GM18868 (cell line): ENCODE measurements around the gene TTC31.
"Not testable (repeated sequence)": the region's sequence is repeated elsewhere in the genome, so short reads cannot be mapped to it uniquely, and the experiment has no call there.

Experiments
- ATAC-seq: cut with Tn5 transposase; IDR thresholded peaks from one replicate; pipeline ENCODE4 v1.9.1; 2021; ENCODE audit warnings: mild to moderate bottlenecking, moderate library complexity; ENCODE audit not compliant: unreplicated experiment

TTC31 gene

DNA sequence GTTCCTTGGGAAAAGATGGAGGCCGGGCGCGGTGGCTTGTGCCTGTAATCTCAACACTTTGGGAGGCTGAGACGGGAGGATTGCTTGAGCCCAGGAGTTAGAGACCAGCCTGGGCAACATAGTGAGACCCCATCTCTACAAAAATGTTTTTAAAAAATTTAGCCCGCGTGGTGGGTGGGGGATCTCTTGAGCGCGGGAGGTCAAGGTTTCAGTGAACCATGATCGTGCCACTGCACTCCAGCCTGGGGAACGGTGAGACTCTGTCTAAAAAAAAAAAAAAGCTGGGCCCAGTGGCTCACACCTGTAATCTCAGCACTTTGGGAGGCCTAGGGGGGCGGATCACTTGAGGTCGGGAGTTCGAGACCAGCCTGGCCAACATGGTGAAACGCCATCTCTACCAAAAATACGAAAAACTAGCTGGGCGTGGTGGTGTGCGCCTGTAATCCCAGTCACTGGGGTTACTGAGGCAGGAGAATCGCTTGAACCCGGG lies 839 bp downstream of the TTC31 start:
- ATAC-seq = not testable (repeated sequence)

DNA sequence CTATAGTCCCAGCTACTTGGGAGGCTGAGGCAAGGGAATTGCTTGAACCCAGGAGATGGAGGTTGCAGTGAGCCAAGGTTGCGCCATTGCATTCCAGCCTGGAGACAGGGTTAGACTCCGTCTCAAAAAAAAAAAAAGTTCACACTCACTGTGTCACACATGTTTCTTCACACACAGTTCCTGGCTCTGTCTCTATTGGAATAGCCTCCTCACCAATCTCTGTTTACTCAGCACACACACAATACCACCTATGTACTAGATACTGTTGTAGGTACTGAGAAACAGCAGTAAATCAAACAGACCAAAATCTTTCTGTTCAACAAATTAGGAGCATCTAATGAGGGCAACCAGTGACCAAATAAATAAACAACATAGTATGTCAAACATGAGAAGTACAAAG lies 3.3 kb downstream of the TTC31 start:
- ATAC-seq = no peak

- no peak for ATAC-seq
Measured at GRCh38 chr2:74488643-74489481, 6.0 kb downstream of the TTC31 start.

- no peak for ATAC-seq
Measured at GRCh38 chr2:74489906-74490305, 7.0 kb downstream of the TTC31 start.

GRCh38 chr2:74491648-74492544 lies 9.0 kb downstream of the TTC31 start:
- no peak for ATAC-seq

DNA sequence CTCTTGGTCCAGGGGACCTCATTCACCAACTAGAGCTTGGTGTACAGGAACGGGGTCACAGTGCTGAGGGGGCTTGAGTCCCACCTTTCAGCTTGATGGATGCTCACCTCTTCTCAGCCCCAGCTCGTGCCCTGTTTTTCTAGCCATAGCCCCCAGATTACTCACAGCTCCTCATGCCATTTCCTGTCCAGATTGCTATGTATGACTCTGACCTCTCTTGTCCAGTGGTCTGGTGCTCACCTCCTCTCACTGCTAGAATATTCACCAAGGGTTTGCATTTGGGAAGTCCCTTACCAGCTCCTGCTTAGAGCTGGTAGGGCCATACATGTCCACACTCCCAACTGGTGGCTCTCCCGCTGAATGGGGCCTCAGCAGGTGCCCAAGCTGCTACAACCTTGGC lies 10.7 kb downstream of the TTC31 start:
- ATAC-seq = no peak

- ATAC-seq = no peak
Measured at GRCh38 chr2:74495440-74495839, 12.6 kb downstream of the TTC31 start.

- ATAC-seq = no peak
Measured at GRCh38 chr2:74496997-74497776, 14.3 kb downstream of the TTC31 start.

GRCh38 chr2:74497777-74498499 lies 15.1 kb downstream of the TTC31 start:
- ATAC-seq = no peak

DNA sequence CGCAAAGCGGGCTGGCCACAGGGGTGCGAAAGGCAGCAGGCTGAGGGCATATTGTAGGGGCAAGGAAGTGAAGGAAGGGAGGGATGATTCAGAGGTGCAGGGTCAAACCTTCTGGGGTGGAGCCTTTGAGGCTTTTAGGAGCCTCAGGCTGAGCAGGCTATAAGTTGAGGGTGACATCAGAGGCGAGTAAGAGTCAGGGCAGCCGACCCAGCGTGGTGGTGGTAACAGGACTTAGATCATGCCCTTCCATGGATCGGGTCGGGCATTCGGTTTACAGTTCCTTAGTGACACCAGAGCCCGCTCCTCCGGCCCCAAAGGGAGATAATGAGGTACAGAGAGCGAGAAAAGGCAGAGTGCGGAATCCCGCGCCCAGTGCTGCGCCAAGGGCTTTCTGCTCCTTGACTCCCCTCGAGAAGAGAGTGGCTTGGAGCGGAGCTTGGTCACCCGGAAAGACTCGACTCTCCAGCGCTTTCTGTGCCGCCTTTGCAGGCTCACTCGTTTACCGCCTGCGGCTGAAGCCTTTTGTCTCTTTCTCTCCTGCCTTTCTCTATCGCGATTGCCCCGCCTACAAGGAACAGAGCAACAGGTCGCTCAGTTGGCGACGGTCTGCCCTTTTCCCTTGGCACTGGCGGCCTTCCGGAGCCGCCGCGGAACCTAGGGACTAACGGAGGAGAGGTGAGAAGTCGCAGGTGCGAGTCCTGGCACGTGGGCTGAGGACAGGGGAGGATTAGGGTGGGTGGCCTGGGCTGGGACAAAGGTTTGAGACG lies 15.8 kb downstream of the TTC31 start:
- ATAC-seq = no peak

DNA sequence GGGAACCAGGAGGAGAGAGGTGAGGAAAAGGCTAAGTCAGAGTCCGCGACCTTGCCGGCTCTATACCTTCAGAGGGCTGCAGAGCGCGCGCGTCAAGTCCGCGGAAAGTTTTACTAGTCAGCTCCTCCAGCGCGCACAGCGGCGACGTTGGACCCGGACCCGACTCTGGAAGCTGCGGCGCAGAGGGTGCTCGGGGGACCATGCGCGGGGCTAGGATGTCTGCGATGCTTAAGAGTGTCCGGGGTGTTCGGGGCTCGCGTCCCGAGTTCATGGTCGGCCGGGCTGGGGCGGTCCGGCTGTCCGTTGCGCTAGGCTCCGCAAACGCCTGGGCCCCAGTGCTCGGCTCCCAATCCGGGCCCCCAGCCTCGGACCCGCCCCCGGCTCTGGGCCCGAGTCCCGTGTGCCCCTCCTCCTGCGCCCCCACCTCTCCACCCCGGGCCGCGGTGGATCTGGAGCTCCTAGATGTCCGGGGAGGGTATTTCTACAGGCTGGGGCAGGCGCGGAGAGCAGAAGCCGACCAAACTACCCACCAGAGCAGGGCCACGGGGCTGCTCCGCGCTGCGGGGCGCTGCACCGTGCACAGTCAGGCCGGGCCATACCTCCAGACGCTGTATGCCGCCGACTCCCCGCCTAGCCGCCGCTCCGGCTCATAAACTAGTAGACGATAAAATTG lies 16.5 kb downstream of the TTC31 start, which contains the start of gene LBX2:
Gene LBX2 (minus strand): TSS at position 337 of the 673 bp plus-strand sequence. CDS start 66 bp downstream, at position 271.
- ATAC-seq = no peak

DNA sequence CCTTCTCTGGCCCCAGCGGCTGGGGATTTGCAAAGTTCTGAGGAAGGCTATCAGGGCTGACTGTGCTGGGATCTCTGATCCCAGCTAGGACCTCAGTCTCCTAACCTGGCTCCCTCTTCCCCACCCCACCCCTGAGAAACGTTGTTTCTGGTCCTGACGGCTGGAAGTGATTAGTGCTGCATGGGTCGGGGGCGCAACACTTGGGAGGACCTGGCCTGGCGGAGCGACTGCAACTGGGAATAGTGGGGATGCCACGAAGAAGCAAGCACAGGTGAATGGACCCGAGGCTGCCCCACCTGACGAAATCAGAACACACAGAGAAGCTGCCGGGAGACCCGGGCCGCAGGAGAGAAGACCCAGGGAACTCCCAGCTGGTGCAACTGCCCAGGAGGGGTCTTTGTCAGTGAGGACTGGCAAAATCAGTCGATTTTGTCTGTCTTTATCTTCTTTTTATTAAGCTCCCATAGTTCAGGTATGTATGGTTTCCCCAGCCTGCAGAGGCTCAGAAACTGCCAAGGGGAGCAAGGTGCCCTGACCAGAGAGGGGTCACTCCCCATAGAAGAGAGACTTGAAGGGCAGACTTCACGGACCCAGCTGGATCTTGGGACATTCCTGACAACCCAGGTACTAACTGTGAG lies 17.2 kb downstream of the TTC31 start:
- no peak for ATAC-seq

GRCh38 chr2:74500578-74500946 lies 17.7 kb downstream of the TTC31 start:
- no peak for ATAC-seq

- ATAC-seq = no peak
Measured at GRCh38 chr2:74501335-74502071, 18.6 kb downstream of the TTC31 start.

GRCh38 chr2:74502147-74502719 lies 19.4 kb downstream of the TTC31 start:
- no peak for ATAC-seq

- ATAC-seq = peak; percentile 42
Measured at GRCh38 chr2:74502720-74503505, 20.0 kb downstream of the TTC31 start.
